Central memory CD8-positive, alpha-beta T cell (primary cell): Measurements from ENCODE around the gene ABCA2.

ENCODE experiments used
- ATAC-seq: fragments of 150-1000 bp; cut with Tn5 transposase; replicated peaks from 2 replicates; pipeline ENCODE4 v1.10.0; 2022; ENCODE audit warnings: mild to moderate bottlenecking, moderate FRiP score, moderate number of reproducible peaks; ENCODE audit not compliant: poor library complexity, severe bottlenecking; ENCODE audit errors: extremely low read depth
- DNase-seq, 2 donors: peaks; one replicate each; pipeline ENCODE4 v3.0.0; 2021; ENCODE audit warnings: low spot score in 2 of 2
- H3K27ac Mint-ChIP-seq: one replicate; pipeline ENCODE4 v1.8.0; 2022; ENCODE audit warnings: low read depth, mild to moderate bottlenecking, moderate library complexity, mixed read lengths
- H3K27me3 Mint-ChIP-seq: one replicate; pipeline ENCODE4 v1.8.0; 2022; ENCODE audit warnings: mixed read lengths
- H3K36me3 Mint-ChIP-seq: one replicate; pipeline ENCODE4 v1.8.0; 2022; ENCODE audit warnings: mild to moderate bottlenecking, moderate library complexity, mixed read lengths; ENCODE audit not compliant: insufficient read depth
- H3K4me1 Mint-ChIP-seq: one replicate; pipeline ENCODE4 v1.8.0; 2022; ENCODE audit warnings: mixed read lengths
- H3K4me3 Mint-ChIP-seq: one replicate; pipeline ENCODE4 v1.8.0; 2022; ENCODE audit warnings: mild to moderate bottlenecking, moderate library complexity, mixed read lengths
- H3K9me3 Mint-ChIP-seq: one replicate; pipeline ENCODE4 v1.8.0; 2022; ENCODE audit warnings: mixed read lengths

ABCA2 gene

GRCh38 chr9:136997830-136998234 is 30.2 kb downstream of the ABCA2 start:
- H3K4me3 Mint-ChIP-seq, result peak overlapping the region; percentile 83
- H3K27me3 Mint-ChIP-seq, result no peaks in the 10 kb centered on the region
- peaks cover 27% of the 10 kb centered on the region for H3K36me3 Mint-ChIP-seq
- H3K9me3 Mint-ChIP-seq, result no peaks in the 10 kb centered on the region
- peak overlapping the region; percentile 95 for H3K27ac Mint-ChIP-seq
- peaks cover 44% of the 10 kb centered on the region for H3K4me1 Mint-ChIP-seq
- ATAC-seq (peak; percentile 12), DNase-seq (peak in 1 of 2 donors; percentile 56)

GRCh38 chr9:136997371-136997770 is 30.7 kb downstream of the ABCA2 start:
- H3K27ac Mint-ChIP-seq, result peak overlapping the region; percentile 95
- H3K9me3 Mint-ChIP-seq, result no peaks in the 10 kb centered on the region
- H3K4me1 Mint-ChIP-seq, result peaks cover 44% of the 10 kb centered on the region
- ATAC-seq (no peak), DNase-seq (no peak)
- H3K36me3 Mint-ChIP-seq, result peaks cover 29% of the 10 kb centered on the region
- H3K27me3 Mint-ChIP-seq, result no peaks in the 10 kb centered on the region
- H3K4me3 Mint-ChIP-seq, result peak overlapping the region; percentile 83

GRCh38 chr9:136996361-136997292 is 31.4 kb downstream of the ABCA2 start, which contains the start of gene CLIC3:
TSS of gene CLIC3 (minus strand) at chr9:136996568. CDS start at chr9:136996543, 25 bp downstream.
- Mint-ChIP-seq H3K9me3 (no peaks in the 10 kb centered on the region), H3K4me1 (peaks cover 44% of the 10 kb centered on the region), H3K27ac (peak within 1 kb of the TSS; percentile 95), H3K27me3 (no peaks in the 10 kb centered on the region), H3K36me3 (peaks cover 33% of the 10 kb centered on the region), H3K4me3 (peak within 1 kb of the TSS; percentile 83)
- ATAC-seq, result peak; percentile 34
- DNase-seq, result peak; percentile 41 to 69

- Mint-ChIP-seq H3K4me3 (peak overlapping the region; percentile 83), H3K4me1 (peaks cover 43% of the 10 kb centered on the region), H3K27ac (peak overlapping the region; percentile 95), H3K36me3 (peaks cover 36% of the 10 kb centered on the region), H3K27me3 (no peaks in the 10 kb centered on the region), H3K9me3 (no peaks in the 10 kb centered on the region)
- ATAC-seq (no peak), DNase-seq (no peak)
These were observed 32.2 kb downstream of the ABCA2 start for GRCh38 chr9:136995772-136996311.

GRCh38 chr9:136995362-136995761 is 32.7 kb downstream of the ABCA2 start:
- Mint-ChIP-seq H3K4me3 (no peak overlapping the region), H3K27ac (no peak overlapping the region), H3K36me3 (peaks cover 32% of the 10 kb centered on the region), H3K4me1 (peaks cover 38% of the 10 kb centered on the region), H3K9me3 (no peaks in the 10 kb centered on the region), H3K27me3 (no peaks in the 10 kb centered on the region)
- ATAC-seq (no peak), DNase-seq (no peak)

GRCh38 chr9:136994888-136995230 is 33.2 kb downstream of the ABCA2 start:
- ATAC-seq (no peak), DNase-seq (no peak)
- Mint-ChIP-seq H3K4me1 (peaks cover 33% of the 10 kb centered on the region), H3K4me3 (no peak overlapping the region), H3K36me3 (peaks cover 29% of the 10 kb centered on the region), H3K9me3 (no peaks in the 10 kb centered on the region), H3K27me3 (no peaks in the 10 kb centered on the region), H3K27ac (no peak overlapping the region)

GRCh38 chr9:136994180-136994887 is 33.7 kb downstream of the ABCA2 start:
- DNase-seq (no peak), ATAC-seq (no peak)
- no peaks in the 10 kb centered on the region for H3K27me3 Mint-ChIP-seq
- peaks cover 29% of the 10 kb centered on the region for H3K36me3 Mint-ChIP-seq
- H3K4me1 Mint-ChIP-seq, result peaks cover 32% of the 10 kb centered on the region
- peak overlapping the region; percentile 93 for H3K27ac Mint-ChIP-seq
- no peaks in the 10 kb centered on the region for H3K9me3 Mint-ChIP-seq
- H3K4me3 Mint-ChIP-seq, result peak overlapping the region; percentile 85

- Mint-ChIP-seq H3K36me3 (peaks cover 27% of the 10 kb centered on the region), H3K4me3 (peak overlapping the region; percentile 85), H3K27ac (peak overlapping the region; percentile 93), H3K4me1 (peaks cover 25% of the 10 kb centered on the region), H3K9me3 (no peaks in the 10 kb centered on the region), H3K27me3 (no peaks in the 10 kb centered on the region)
- ATAC-seq (no peak), DNase-seq (peak in 1 of 2 donors; percentile 57)
These were observed 35.1 kb downstream of the ABCA2 start for GRCh38 chr9:136992819-136993369.

- Mint-ChIP-seq H3K9me3 (no peaks in the 10 kb centered on the region), H3K4me3 (peak within 1 kb of the TSS; percentile 85), H3K27me3 (no peaks in the 10 kb centered on the region), H3K4me1 (peaks cover 18% of the 10 kb centered on the region), H3K36me3 (peaks cover 22% of the 10 kb centered on the region), H3K27ac (peak within 1 kb of the TSS; percentile 93)
- ATAC-seq (peak; percentile 81), DNase-seq (peak; percentile 89)
These were observed 35.8 kb downstream of the ABCA2 start, which contains the start of gene PAXX for GRCh38 chr9:136991993-136992818. TSS of gene PAXX (plus strand) at chr9:136992422. CDS start at chr9:136992444, 22 bp downstream.

GRCh38 chr9:136990242-136990911 is 37.7 kb downstream of the ABCA2 start:
- no peak for DNase-seq
- no peak for ATAC-seq
- H3K27me3 Mint-ChIP-seq, result no peaks in the 10 kb centered on the region
- H3K4me1 Mint-ChIP-seq, result peaks cover 9% of the 10 kb centered on the region
- no peaks in the 10 kb centered on the region for H3K9me3 Mint-ChIP-seq
- no peak overlapping the region for H3K27ac Mint-ChIP-seq
- peaks cover 18% of the 10 kb centered on the region for H3K36me3 Mint-ChIP-seq
- peak overlapping the region; percentile 85 for H3K4me3 Mint-ChIP-seq

GRCh38 chr9:136988872-136989271 is 39.2 kb downstream of the ABCA2 start:
- ATAC-seq, result no peak
- H3K27me3 Mint-ChIP-seq, result peaks cover 7% of the 10 kb centered on the region
- H3K4me1 Mint-ChIP-seq, result peaks cover 10% of the 10 kb centered on the region
- H3K9me3 Mint-ChIP-seq, result no peaks in the 10 kb centered on the region
- DNase-seq, result no peak
- no peak overlapping the region for H3K4me3 Mint-ChIP-seq
- peaks cover 14% of the 10 kb centered on the region for H3K36me3 Mint-ChIP-seq
- no peak overlapping the region for H3K27ac Mint-ChIP-seq
